NT2/D1 (cell line): Measurements from ENCODE around the gene CATSPER3.

Experiments
- DNase-seq: peaks from one replicate; pipeline ENCODE4 v3.0.0-alpha.2; 2011; ENCODE audit warnings: low read depth, low spot score
- H3K27me3 ChIP-seq: 2 replicates; pipeline ENCODE4 v1.6.0; 2011; ENCODE audit warnings: mild to moderate bottlenecking; ENCODE audit not compliant: insufficient read length, insufficient read depth
- H3K36me3 ChIP-seq: 2 replicates; pipeline ENCODE4 v1.6.1; 2011; ENCODE audit warnings: mild to moderate bottlenecking, low read length, mixed read lengths; ENCODE audit not compliant: insufficient read depth, insufficient read length
- H3K4me1 ChIP-seq: 2 replicates; pipeline ENCODE4 v1.5.1; 2011; ENCODE audit not compliant: insufficient read depth, insufficient read length
- H3K4me3 ChIP-seq: 2 replicates; pipeline ENCODE4 v1.5.1; 2011; ENCODE audit warnings: low read depth; ENCODE audit not compliant: insufficient read length
- H3K9ac ChIP-seq: 2 replicates; pipeline ENCODE4 v1.6.0; 2011; ENCODE audit warnings: low read depth; ENCODE audit not compliant: insufficient read length
- H3K9me3 ChIP-seq: 2 replicates; pipeline ENCODE4 v1.5.1; 2011; ENCODE audit warnings: mild to moderate bottlenecking, low read length; ENCODE audit not compliant: insufficient read depth
- SUZ12 ChIP-seq: IDR thresholded peaks from 2 replicates; pipeline ENCODE4 v1.6.1; 2011; ENCODE audit not compliant: insufficient read length, insufficient read depth; ENCODE audit errors: extremely low read depth
- YY1 ChIP-seq: IDR thresholded peaks from 2 replicates; pipeline ENCODE4 v1.6.1; 2011; ENCODE audit not compliant: insufficient read length, insufficient read depth
- ZNF274 ChIP-seq: IDR thresholded peaks from 2 replicates; pipeline ENCODE4 v1.6.1; 2011; ENCODE audit warnings: mild to moderate bottlenecking, low read depth, low read length

CATSPER3 gene

GRCh38 chr5:135007749-135008363, 40.1 kb downstream of the CATSPER3 start:
- Histone ChIP-seq H3K9ac (no peak overlapping the region), H3K4me1 (no peaks in the 10 kb centered on the region), H3K36me3 (no peaks in the 10 kb centered on the region), H3K27me3 (no peaks in the 10 kb centered on the region), H3K9me3 (no peaks in the 10 kb centered on the region), H3K4me3 (no peak overlapping the region)
- no peak for DNase-seq
- TF ChIP-seq YY1 = no peak
- TF ChIP-seq SUZ12 = no peak
- TF ChIP-seq ZNF274 = no peak

DNA sequence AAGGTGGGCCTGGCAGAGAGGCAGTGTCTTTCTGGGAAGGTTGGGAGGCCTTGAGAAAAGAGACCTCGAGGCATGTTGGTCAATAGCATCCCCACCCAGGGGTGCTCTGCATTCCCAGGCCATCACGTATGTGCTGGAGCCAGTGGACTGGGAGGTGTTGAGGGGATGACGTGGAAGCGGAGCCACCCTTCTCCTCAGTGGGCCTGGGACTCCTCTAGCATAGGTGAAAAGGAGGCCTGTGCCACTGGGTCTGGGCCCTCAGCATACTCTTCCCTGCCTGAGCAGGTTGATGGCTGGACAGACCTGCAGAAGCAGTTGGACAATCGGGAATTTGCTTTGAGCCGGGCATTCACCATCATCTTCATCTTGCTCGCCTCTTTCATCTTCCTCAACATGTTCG, 40.8 kb downstream of the CATSPER3 start:
- Histone ChIP-seq H3K4me1 (no peaks in the 10 kb centered on the region), H3K4me3 (no peak overlapping the region), H3K9ac (no peak overlapping the region), H3K9me3 (no peaks in the 10 kb centered on the region), H3K36me3 (no peaks in the 10 kb centered on the region), H3K27me3 (no peaks in the 10 kb centered on the region)
- TF ChIP-seq ZNF274 (no peak), SUZ12 (no peak), YY1 (no peak)
- no peak for DNase-seq

- no peak overlapping the region for H3K4me3 ChIP-seq
- H3K36me3 ChIP-seq = no peaks in the 10 kb centered on the region
- H3K4me1 ChIP-seq = no peaks in the 10 kb centered on the region
- no peak for TF ChIP-seq SUZ12
- no peak for TF ChIP-seq ZNF274
- TF ChIP-seq YY1 = no peak
- no peaks in the 10 kb centered on the region for H3K27me3 ChIP-seq
- no peak overlapping the region for H3K9ac ChIP-seq
- H3K9me3 ChIP-seq = no peaks in the 10 kb centered on the region
- no peak for DNase-seq
Measured at GRCh38 chr5:135008981-135009735, 41.5 kb downstream of the CATSPER3 start.

DNA sequence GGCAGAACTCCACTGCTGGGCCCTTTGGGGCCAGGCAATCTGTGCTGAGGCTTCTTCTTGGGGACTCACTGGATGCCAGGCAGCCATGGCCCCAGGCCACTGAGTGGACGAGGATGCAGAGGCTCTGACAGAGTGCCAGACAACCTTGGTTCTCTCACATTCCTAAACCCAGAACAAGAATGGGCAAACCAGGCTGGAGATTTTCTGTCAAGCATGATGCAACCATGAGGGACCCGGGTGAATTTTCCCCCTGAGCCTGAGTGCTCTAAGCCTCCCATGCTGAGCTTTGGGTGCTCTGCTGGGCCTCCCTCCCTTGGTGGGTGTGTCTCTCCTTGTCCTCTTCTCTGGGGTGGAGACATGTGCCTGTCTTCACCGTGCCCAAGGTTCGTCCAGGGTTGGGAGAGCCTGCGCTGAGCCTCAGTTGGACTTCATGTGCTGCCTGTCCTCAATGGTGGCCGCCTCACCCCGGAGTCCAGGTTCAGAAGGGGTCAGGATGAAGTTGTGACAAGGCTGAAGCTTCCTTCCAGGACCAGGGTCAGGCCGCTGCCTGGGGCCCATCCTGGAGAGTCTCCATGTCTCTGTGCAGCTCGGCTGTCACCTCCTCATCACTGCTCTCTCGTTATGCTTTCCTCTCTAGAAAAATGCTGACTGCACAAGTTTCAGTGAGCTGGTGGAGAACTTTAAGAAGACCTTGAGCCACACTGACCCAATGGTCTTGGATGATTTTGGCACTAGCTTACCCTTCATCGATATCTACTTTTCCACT, 42.2 kb downstream of the CATSPER3 start:
- DNase-seq = no peak
- no peaks in the 10 kb centered on the region for H3K9me3 ChIP-seq
- no peak overlapping the region for H3K9ac ChIP-seq
- H3K4me3 ChIP-seq = no peak overlapping the region
- no peaks in the 10 kb centered on the region for H3K27me3 ChIP-seq
- TF ChIP-seq ZNF274 = no peak
- TF ChIP-seq YY1 = no peak
- TF ChIP-seq SUZ12 = no peak
- H3K4me1 ChIP-seq = no peaks in the 10 kb centered on the region
- H3K36me3 ChIP-seq = no peaks in the 10 kb centered on the region

DNA sequence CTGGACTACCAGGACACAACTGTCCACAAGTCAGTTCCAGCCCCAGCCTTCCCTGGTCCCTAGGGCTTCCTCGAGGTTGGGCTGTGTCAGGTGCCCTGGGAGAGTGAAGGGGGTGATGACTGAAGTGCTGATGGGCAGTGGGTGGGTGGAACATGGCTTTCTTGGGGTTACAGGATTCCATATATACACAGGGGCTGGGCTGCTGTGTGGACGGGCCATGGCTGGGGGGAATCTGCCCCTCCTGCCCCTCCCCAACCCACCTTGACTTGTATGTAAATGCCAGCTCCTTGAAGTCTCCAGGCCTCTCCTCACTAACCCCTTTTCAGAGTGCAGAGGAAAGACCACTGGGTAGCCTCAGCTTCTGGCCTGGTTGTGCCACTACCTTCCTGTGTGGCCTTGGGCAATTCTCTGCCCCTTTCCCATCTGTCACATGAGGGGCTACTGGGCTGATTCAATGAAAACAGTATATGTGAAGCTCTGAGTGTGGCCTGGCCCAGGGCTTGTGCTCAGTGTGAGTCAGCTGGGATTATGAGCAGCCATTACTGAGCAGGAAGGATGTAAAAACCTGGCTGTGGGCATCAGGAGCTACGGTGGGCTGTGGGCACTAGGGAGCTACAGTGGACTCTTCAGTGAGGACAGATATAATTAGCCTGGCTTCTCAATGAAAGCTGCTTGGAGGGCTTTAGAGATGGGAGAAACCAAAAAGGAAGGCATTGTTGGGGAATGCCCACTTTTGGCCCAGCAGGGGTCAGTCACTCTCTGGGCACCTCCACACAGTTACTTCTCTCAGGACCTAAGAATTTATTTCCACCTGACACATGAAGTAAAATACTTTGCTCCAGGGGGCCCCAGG, 43.0 kb downstream of the CATSPER3 start:
- Histone ChIP-seq H3K4me1 (no peaks in the 10 kb centered on the region), H3K27me3 (no peaks in the 10 kb centered on the region), H3K9ac (no peak overlapping the region), H3K4me3 (no peak overlapping the region), H3K9me3 (no peaks in the 10 kb centered on the region), H3K36me3 (no peaks in the 10 kb centered on the region)
- TF ChIP-seq SUZ12 (no peak), ZNF274 (no peak), YY1 (no peak)
- DNase-seq = no peak

DNA sequence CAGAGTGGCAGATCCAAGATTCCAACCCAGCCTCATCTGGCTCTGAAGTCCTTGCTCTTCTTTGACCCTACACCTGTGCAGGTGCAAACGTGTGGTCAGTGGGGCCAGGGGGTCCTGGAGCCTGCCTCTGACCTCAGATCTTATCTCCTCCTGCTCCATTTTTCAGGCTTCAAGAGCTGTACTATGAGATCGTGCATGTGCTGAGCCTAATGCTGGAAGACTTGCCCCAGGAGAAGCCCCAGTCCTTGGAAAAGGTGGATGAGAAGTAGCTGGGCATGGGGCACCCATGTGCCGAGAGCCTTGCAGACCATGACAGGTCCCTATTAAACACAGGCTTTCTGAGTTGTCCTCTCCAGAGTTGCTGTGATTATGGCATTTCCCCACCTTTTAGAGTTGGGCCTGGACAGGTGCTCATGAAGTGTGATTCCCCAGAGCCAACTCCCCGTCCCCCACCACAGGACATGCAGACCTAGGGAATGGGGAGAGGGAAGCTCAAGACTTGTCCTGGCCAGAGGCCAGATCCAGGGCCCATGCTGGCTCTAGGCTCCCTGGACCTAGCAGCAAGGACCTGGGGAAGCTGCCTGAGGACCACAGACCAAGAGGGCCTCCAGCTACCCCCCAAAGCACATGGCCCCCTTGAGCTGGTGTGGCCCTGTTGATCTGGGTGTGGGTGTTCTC, 43.8 kb downstream of the CATSPER3 start:
- Histone ChIP-seq H3K9ac (no peak overlapping the region), H3K36me3 (no peaks in the 10 kb centered on the region), H3K27me3 (no peaks in the 10 kb centered on the region), H3K4me3 (no peak overlapping the region), H3K4me1 (no peaks in the 10 kb centered on the region), H3K9me3 (no peaks in the 10 kb centered on the region)
- TF ChIP-seq YY1 (no peak), SUZ12 (no peak), ZNF274 (no peak)
- no peak for DNase-seq
